Endothelial cell (in vitro differentiated cells): ENCODE measurements around the gene UBASH3B. TPM values are rescaled to one million over a fixed set of nuclear protein-coding genes. Genes with fewer than 3 reads are reported as not detected.
"Not testable (repeated sequence)": the region's sequence is repeated elsewhere in the genome, so short reads cannot be mapped to it uniquely, and the experiment has no call there.

Experiments used
- DNase-seq: peaks from one replicate; pipeline ENCODE4 v3.0.0; 2021; ENCODE audit warnings: low spot score
- H3K27ac Mint-ChIP-seq: one replicate; pipeline ENCODE4 v1.8.0; 2021; ENCODE audit warnings: mixed read lengths, inconsistent platforms; ENCODE audit not compliant: unreplicated experiment
- H3K27me3 Mint-ChIP-seq: one replicate; pipeline ENCODE4 v1.8.0; 2021; ENCODE audit warnings: mild to moderate bottlenecking, moderate library complexity, mixed read lengths, inconsistent platforms; ENCODE audit not compliant: unreplicated experiment
- H3K36me3 Mint-ChIP-seq: one replicate; pipeline ENCODE4 v1.8.0; 2021; ENCODE audit warnings: mild to moderate bottlenecking, low read depth, mixed read lengths, inconsistent platforms; ENCODE audit not compliant: unreplicated experiment
- H3K4me1 Mint-ChIP-seq: one replicate; pipeline ENCODE4 v1.8.0; 2021; ENCODE audit warnings: mild to moderate bottlenecking, mixed read lengths, inconsistent platforms; ENCODE audit not compliant: unreplicated experiment
- H3K4me3 Mint-ChIP-seq: one replicate; pipeline ENCODE4 v1.8.0; 2021; ENCODE audit warnings: mild to moderate bottlenecking, mixed read lengths, inconsistent platforms; ENCODE audit not compliant: unreplicated experiment
- H3K9me3 Mint-ChIP-seq: one replicate; pipeline ENCODE4 v1.8.0; 2021; ENCODE audit warnings: mixed read lengths, inconsistent platforms; ENCODE audit not compliant: unreplicated experiment
- CTCF ChIP-seq: fragments of 200-600 bp; sonication (generic); IDR thresholded peaks from one replicate; pipeline ENCODE4 v1.5.0; 2021; ENCODE audit warnings: antibody characterized with exemption; ENCODE audit not compliant: unreplicated experiment
- long read RNA-seq: library from polyadenylated mRNA; unstranded; transcript quantifications from one replicate; pipeline ENCODE4 v2.0.0, GENCODE V29; 2020; ENCODE audit not compliant: unreplicated experiment
- total RNA-seq: library from RNA; stranded (reverse); fragmentation: NEBNext Ultra II Directional; extraction: Animal tissue kit (Norgen Biotek cat#: 25700); gene quantifications from one replicate; pipeline ENCODE4 v1.2.1, GENCODE V29; 2021; ENCODE audit not compliant: unreplicated experiment

UBASH3B gene
- total RNA-seq: 43.3 TPM
- long read RNA-seq, full-length matches to known transcripts: 5 of 10 reads
- long read RNA-seq, partial matches to known transcripts: 1 of 10 reads
- long read RNA-seq, other reads (novel, unspliced or antisense): 4 of 10 reads

DNA sequence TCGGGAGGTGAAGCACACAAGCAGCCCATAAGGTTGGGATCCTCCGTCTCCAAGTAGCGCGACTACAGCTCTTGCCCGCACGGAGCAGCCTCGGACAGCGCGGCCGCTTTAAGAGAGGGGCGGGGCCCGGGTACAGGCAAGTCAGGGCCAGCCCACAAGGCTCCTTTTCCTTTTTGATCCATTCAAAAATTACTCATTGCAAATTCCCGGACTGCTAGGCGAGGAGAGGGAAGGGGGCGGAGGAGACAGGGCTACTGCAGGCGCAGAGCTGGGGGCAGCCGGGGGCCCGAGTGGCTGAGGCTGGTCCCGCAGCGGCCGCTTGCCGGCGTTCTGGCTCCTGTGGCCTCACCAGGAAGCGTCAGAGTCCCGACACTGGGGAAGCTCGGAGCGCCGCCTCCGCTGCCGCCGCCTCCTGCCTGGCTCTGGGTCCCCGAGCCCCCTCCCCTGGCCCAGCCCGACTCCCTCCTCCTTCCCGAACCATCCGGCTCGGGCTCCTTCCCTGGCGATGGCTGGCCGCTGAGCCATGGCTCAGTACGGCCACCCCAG is at the start of gene UBASH3B:
TSS of gene UBASH3B (plus strand) at position 196 of the 546 bp plus-strand sequence. CDS start at position 524, 328 bp downstream.
- Mint-ChIP-seq H3K27me3 (peaks cover 6% of the 10 kb centered on the region), H3K36me3 (peaks cover 6% of the 10 kb centered on the region), H3K4me3 (peak within 1 kb of the TSS; percentile 96), H3K27ac (peak within 1 kb of the TSS; percentile 72), H3K9me3 (no peaks in the 10 kb centered on the region), H3K4me1 (peaks cover 46% of the 10 kb centered on the region)
- no peak for TF ChIP-seq CTCF
- peak; percentile 80 for DNase-seq

- H3K4me1 Mint-ChIP-seq, DNase-seq, H3K36me3 Mint-ChIP-seq, H3K27me3 Mint-ChIP-seq, H3K4me3 Mint-ChIP-seq, H3K9me3 Mint-ChIP-seq, H3K27ac Mint-ChIP-seq: not testable (repeated sequence)
Measured at GRCh38 chr11:122607162-122607561, 48.4 kb upstream of the UBASH3B start.

- peaks cover 13% of the 10 kb centered on the region for H3K4me1 Mint-ChIP-seq
- no peak for DNase-seq
- no peak for TF ChIP-seq CTCF
- peaks cover 3% of the 10 kb centered on the region for H3K27me3 Mint-ChIP-seq
- H3K27ac Mint-ChIP-seq: no peak overlapping the region
- H3K9me3 Mint-ChIP-seq: no peaks in the 10 kb centered on the region
- H3K36me3 Mint-ChIP-seq: no peaks in the 10 kb centered on the region
- H3K4me3 Mint-ChIP-seq: no peak overlapping the region
Measured at GRCh38 chr11:122612123-122612824, 43.2 kb upstream of the UBASH3B start.

DNA sequence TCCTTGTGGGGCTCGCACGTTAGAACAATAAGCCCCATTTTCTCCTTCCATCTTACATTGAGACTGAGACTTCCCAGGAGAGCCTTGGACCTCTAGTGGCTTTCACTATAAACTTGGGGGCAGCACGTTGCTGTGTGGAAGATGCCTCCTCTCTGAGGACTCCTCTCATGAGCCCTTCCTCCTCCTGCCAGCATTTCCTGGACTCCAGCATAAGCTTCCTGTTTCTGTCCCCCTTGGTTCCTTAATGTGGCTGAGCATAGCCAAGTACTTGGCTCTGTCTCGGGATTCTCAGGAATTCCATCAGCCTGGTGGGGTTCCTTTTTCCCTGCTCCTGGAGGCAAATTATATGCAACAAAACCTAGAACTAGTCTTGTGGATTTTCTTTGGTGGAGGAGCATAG is 38.8 kb upstream of the UBASH3B start:
- H3K4me1 Mint-ChIP-seq: peaks cover 14% of the 10 kb centered on the region
- DNase-seq: peak; percentile 7
- H3K36me3 Mint-ChIP-seq: no peaks in the 10 kb centered on the region
- no peaks in the 10 kb centered on the region for H3K9me3 Mint-ChIP-seq
- peak overlapping the region; percentile 74 for H3K27ac Mint-ChIP-seq
- no peak for TF ChIP-seq CTCF
- no peaks in the 10 kb centered on the region for H3K27me3 Mint-ChIP-seq
- no peak overlapping the region for H3K4me3 Mint-ChIP-seq

GRCh38 chr11:122617297-122617696 is 38.2 kb upstream of the UBASH3B start:
- Mint-ChIP-seq H3K36me3 (no peaks in the 10 kb centered on the region), H3K9me3 (no peaks in the 10 kb centered on the region), H3K4me3 (no peak overlapping the region), H3K27me3 (no peaks in the 10 kb centered on the region), H3K27ac (no peak overlapping the region), H3K4me1 (peaks cover 14% of the 10 kb centered on the region)
- TF ChIP-seq CTCF: no peak
- DNase-seq: no peak
